ENCODE results near the gene PCSK4.

GRCh38 chr19:1441022-1441426 is 49.1 kb downstream of the PCSK4 start:
- TF ChIP-seq POLR2A (IDR thresholded peaks at IDR 0.05; ENCODE audit: low read depth, low read length) (peak; percentile 7; the same call in 1 of the 2 replicates), POLR2AphosphoS5 (IDR thresholded peaks at IDR 0.05; ENCODE audit: low read depth, low read length) (peak; percentile 44; the same call in 1 of the 2 replicates)

Data from GM12892 (cell line).